ENCODE measurements around the gene MAN1C1. TPM values are rescaled to one million over a fixed set of nuclear protein-coding genes. Genes with fewer than 3 reads are reported as not detected.

The MAN1C1 gene
- total RNA-seq, 1 experiment from 2014 or later, result 1.2 TPM

- DNase-seq (ENCODE audit: low read depth, low spot score) (no peak), ATAC-seq (peak; percentile 63)
- POLR2A ChIA-PET, result no interaction called here
- H3K4me1 ChIP-seq (ENCODE audit: control insufficient read depth in 1 of 2, insufficient read depth in 2 of 2, low read length in 2 of 2), result no peaks in the 10 kb centered on the region
- no peaks in the 10 kb centered on the region for H3K36me3 ChIP-seq (ENCODE audit: control insufficient read depth in 1 of 2, insufficient read depth in 2 of 2, low read length in 2 of 2)
- RAD21 ChIA-PET (ENCODE audit: low non-redundant PET in 1 of 2, low total read pairs in 2 of 2, uncharacterized antibody in 2 of 2, unreplicated experiment in 2 of 2), result no interaction called here
- no peaks in the 10 kb centered on the region for H3K9me2 ChIP-seq (ENCODE audit: insufficient read depth)
- H4K20me1 ChIP-seq (ENCODE audit: insufficient read depth), result no peaks in the 10 kb centered on the region
- peak; percentile 20 to 34 (median 30); a peak in 5 of 6 replicates for TF ChIP-seq CTCF (IDR thresholded peaks at IDR 0.05 in 2 of 3, conservative IDR thresholded peaks at IDR 0.05 in 1 of 3; ENCODE audit: borderline replicate concordance in 1 of 3, insufficient read depth in 1 of 3, low read depth in 2 of 3, low read length in 2 of 3)
- peak; percentile 23; the same call in 1 of the 2 replicates for TF ChIP-seq RAD21 (IDR thresholded peaks at IDR 0.05; ENCODE audit: low read depth)
- TF ChIP-seq POLR2A (IDR thresholded peaks at IDR 0.05; ENCODE audit: borderline replicate concordance, extremely low read depth, insufficient read depth, insufficient read length), result no peak
- H3K4me2 ChIP-seq (ENCODE audit: low read length), result no peak overlapping the region
- H2AFZ ChIP-seq (ENCODE audit: low read depth, low read length, poor library complexity, severe bottlenecking), result no peak overlapping the region
- no TSS peak for BruUV-seq (replicated peaks)
- no peak overlapping the region for H3K9ac ChIP-seq (ENCODE audit: low read length)
- H3K27me3 ChIP-seq (ENCODE audit: insufficient read depth, low read length), result no peaks in the 10 kb centered on the region
- H3K27ac ChIP-seq (ENCODE audit: low read depth, low read length), result no peak overlapping the region
- H3K9me3 ChIP-seq (ENCODE audit: control insufficient read depth in 1 of 2, insufficient read depth in 1 of 2, low read depth in 1 of 2, low read length in 2 of 2), result no peaks in the 10 kb centered on the region
- intact Hi-C loops (cut with micrococcal nuclease), result no loop called here
- H3K4me3 ChIP-seq (replicated peaks in 1 of 2; ENCODE audit: low read depth in 1 of 2, low read length in 2 of 2), result no peak overlapping the region
- CTCF ChIA-PET, result interaction anchor here (0.7 to 1.7 kb wide), 4 partner anchors 9 to 73 kb away, joined by 3 to 10 read pairs (median 4); no protein-coding TSS in a partner anchor
- H3K79me2 ChIP-seq (ENCODE audit: insufficient read depth, low read length), result no peaks in the 10 kb centered on the region
Measured at GRCh38 chr1:25725482-25725881, 108.9 kb downstream of the MAN1C1 start.

GRCh38 chr1:25727088-25727487, 110.5 kb downstream of the MAN1C1 start:
- no peaks in the 10 kb centered on the region for H3K9me3 ChIP-seq (ENCODE audit: control insufficient read depth in 1 of 2, insufficient read depth in 1 of 2, low read depth in 1 of 2, low read length in 2 of 2)
- H3K36me3 ChIP-seq (ENCODE audit: control insufficient read depth in 1 of 2, insufficient read depth in 2 of 2, low read length in 2 of 2), result no peaks in the 10 kb centered on the region
- H2AFZ ChIP-seq (ENCODE audit: low read depth, low read length, poor library complexity, severe bottlenecking), result no peak overlapping the region
- no peak for DNase-seq (ENCODE audit: low read depth, low spot score)
- no peaks in the 10 kb centered on the region for H3K4me1 ChIP-seq (ENCODE audit: control insufficient read depth in 1 of 2, insufficient read depth in 2 of 2, low read length in 2 of 2)
- BruUV-seq (replicated peaks), result no TSS peak
- no peaks in the 10 kb centered on the region for H4K20me1 ChIP-seq (ENCODE audit: insufficient read depth)
- no peak overlapping the region for H3K4me2 ChIP-seq (ENCODE audit: low read length)
- CTCF ChIA-PET, result no interaction called here
- no peak overlapping the region for H3K4me3 ChIP-seq (replicated peaks in 1 of 2; ENCODE audit: low read depth in 1 of 2, low read length in 2 of 2)
- no peaks in the 10 kb centered on the region for H3K27me3 ChIP-seq (ENCODE audit: insufficient read depth, low read length)
- no peaks in the 10 kb centered on the region for H3K79me2 ChIP-seq (ENCODE audit: insufficient read depth, low read length)
- H3K27ac ChIP-seq (ENCODE audit: low read depth, low read length), result no peak overlapping the region
- TF ChIP-seq ZFX (IDR thresholded peaks at IDR 0.05) (no peak), EGR1 (IDR thresholded peaks at IDR 0.05; ENCODE audit: low read depth) (no peak), SRF (IDR thresholded peaks at IDR 0.05; ENCODE audit: low read depth) (no peak), SP1 (IDR thresholded peaks at IDR 0.05; ENCODE audit: low read depth) (no peak), YY1 (IDR thresholded peaks at IDR 0.05; ENCODE audit: extremely low read depth, insufficient replicate concordance, low read depth, low read length) (no peak), CTCF (IDR thresholded peaks at IDR 0.05 in 2 of 3, conservative IDR thresholded peaks at IDR 0.05 in 1 of 3; ENCODE audit: borderline replicate concordance in 1 of 3, insufficient read depth in 1 of 3, low read depth in 2 of 3, low read length in 2 of 3) (no peak), CBX3 (IDR thresholded peaks at IDR 0.05; ENCODE audit: low read depth) (no peak)
- ATAC-seq, result no peak
- RAD21 ChIA-PET (ENCODE audit: low non-redundant PET in 1 of 2, low total read pairs in 2 of 2, uncharacterized antibody in 2 of 2, unreplicated experiment in 2 of 2), result no interaction called here
- POLR2A ChIA-PET, result no interaction called here
- intact Hi-C loops (cut with micrococcal nuclease), result no loop called here
- H3K9me2 ChIP-seq (ENCODE audit: insufficient read depth), result no peaks in the 10 kb centered on the region
- H3K9ac ChIP-seq (ENCODE audit: low read length), result no peak overlapping the region

Data from HCT116 (cell line).